Activated T-cell treated with anti-CD3 and anti-CD28 coated beads for 48 hours (primary cell): ENCODE data around the gene TAS2R60.
"Not testable (repeated sequence)": the region's sequence is repeated elsewhere in the genome, so short reads cannot be mapped to it uniquely, and the experiment has no call there.

Experiments used
- DNase-seq: peaks from one replicate; pipeline ENCODE4 v3.0.0-alpha.2; 2020; ENCODE audit warnings: low read depth

Gene TAS2R60

DNA sequence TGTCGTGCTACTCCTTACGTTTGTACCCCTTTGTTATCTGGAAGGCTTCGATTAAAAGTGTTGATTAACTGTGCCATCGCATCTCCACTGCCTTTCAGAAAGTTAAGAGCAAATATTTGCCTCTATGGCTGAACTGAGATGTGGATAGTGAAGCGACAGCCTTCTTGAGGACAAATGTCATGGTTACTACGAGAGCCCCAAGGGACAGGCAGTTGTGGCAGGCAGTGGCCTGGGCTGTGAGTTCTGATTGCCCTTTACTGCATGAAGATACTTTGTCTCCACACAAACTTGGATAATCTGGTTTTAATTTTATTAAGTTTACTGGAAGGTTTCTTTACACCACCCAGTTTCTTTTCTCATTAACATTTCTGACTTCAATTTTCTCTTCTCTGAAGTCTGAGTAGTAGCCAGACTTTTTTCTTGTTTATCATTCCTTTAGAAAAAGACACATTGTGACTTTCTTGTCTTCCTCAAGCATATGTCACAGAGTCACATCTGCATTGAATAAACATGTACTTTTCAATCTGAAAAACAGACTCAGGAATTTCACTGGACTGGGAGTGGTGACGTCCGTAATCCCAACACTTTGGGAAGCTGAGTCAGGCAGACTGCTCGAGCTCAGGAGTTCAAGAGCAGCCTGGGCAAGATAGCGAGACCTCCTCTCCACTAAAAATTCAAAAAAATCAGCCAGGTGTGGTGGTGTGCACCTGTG lies 36.0 kb downstream of the TAS2R60 start:
- no peak for DNase-seq

DNA sequence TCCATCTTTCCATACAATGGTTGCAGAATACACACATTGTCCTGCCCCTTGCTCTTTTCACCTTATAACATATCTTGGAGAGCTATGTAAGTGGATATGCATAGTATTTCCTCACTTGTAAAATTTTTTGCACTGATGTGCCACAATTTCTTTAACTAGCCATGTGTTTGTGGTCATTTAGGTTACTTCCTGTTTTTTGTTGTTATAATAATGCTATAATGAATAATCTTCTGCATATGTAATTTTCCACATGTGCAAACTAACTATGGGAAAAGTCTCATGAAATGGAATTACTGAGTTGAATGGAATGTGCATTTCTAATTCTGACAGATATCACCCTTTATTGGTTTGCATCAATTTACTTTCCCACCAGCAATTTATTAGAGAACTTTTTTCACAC lies 37.2 kb downstream of the TAS2R60 start:
- DNase-seq, result no peak

DNA sequence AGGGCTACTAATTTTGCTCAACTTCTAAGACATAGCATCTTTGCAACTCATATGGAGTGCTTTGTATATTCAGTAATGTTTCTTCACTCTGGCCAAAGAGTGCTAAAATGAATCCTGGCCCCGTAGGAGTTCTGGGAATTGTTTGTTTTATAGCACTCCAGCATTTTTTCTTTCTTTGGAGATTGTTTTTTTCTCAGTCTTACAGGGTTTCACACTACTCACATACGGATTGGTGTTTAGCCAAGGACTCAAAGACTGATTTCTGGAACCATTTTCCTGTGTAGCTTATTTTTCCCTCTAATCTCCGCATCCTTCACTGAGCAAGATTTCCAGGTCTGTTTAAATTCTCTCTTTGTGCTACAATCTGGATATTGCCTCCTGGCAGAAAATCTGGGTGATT lies 40.9 kb downstream of the TAS2R60 start:
- DNase-seq, result no peak

DNA sequence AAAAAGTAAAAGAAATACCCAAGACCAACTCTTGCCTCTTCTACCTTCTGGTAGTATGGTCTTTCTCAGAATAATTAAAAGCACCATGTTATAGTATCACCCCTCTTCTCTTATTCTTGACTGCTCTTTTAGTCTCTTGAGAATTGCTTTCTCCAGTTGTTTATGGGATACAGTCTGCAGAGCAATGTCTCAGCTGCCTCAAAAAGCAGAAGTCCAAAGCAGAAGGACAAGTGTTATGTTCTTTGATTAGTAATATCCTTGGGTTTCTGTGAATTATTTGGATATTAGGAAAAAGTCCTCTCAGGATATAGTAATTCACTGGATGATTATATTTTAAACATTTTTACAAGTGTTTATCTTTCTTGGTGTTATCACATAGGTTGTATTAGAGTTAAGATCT lies 41.8 kb downstream of the TAS2R60 start:
- DNase-seq, result no peak

DNA sequence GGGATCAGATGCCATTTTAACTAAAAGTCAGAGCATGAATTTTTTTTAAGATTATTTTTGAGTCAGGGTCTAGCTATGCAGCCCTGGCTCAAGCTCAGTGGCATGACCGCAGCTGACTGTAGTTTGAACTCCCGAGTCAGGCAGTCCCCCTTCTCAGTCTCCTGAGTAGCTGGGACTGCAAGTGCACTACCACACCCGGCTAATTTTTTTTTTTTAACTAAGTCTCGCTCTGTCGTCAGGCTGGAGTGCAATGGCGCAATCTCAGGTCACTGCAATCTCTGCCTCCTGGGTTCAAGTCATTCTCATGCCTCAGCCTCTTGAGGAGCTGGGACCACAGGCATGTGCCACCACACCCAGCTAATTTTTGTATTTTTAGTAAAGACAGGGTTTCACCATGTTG lies 42.2 kb downstream of the TAS2R60 start:
- DNase-seq, result no peak

DNA sequence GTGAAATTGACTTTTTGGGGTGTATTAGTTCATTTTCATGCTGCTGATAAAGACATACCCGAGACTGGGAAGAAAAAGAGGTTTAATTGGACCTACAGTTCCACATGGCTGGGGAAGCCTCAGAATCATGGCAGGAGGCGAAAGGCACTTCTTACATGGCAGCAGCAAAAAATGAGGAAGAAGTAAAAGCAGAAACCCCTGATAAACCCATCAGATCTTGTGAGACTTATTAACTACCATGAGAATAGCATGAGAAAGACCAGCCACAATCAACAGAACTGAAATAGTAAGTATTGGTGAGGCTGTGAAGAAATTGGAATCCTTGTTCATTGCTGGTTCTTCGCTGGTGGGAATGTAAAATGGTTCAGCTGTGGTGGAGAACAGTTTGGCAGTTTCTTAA lies 43.0 kb downstream of the TAS2R60 start:
- DNase-seq, result not testable (repeated sequence)

DNA sequence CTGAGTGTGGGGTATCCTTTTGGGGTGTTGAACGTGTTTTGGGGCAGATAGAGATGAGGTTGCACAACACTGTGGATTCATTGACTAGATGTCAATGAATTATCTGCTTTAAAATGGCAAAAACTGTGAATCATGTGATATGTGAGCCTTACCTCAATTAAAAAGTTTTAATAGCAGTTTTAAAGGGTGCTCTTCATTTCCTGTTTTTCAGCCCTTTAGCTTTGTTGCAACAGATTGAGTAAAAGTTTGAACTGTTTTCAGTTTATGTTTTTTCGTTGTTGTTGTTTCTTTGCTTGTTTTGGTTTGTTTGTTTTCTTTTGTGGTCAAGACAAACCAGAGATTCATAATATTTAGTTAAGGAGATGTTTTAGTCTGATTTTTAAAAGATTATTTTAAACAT lies 43.8 kb downstream of the TAS2R60 start:
- no peak for DNase-seq

DNA sequence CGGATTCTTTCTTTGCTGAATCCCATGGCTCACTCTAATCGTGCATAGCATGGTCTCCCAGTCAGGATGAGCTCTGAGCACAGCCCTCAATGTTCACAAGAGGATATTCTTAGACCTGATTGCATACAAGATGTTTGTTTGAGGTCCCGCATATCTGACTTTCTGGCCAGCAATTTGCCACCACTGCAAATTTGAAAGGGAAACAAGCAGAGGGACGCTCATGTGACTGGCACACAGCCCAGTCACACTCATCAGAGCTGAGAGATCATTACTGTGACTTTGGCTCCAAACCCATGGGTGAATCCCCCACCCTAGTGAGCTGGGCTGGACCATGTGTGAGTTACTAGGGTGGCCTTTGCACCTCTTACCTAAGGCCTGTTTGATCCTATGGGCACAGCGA lies 44.3 kb downstream of the TAS2R60 start:
- DNase-seq, result no peak

DNA sequence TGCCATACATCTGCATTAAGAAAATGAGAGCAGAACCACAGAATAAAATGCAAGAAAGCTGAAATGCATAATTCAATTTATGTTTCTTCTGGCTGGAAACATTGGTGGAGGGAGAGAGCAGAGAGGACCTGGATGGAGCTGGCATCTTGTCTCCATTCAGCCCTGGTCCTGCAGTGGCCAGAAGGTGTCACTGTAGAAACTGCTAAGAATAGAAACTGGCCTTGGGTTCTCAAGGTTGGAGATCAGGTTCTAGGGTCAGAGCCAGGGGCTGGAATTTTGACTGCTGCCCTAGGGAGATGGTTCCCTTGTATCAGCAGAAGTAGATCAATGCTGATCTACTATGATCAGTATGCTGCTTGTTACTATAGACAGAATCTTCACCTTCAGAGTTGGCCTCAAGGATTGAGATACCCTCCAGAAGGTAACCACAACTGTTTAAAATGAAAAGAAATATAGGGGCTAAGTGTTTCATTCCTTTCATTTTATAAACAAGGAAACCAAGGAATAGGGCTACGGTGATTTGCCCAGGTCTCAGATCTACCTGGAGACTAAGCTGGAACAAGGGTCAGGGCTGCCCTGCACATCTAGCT lies 47.6 kb downstream of the TAS2R60 start:
- DNase-seq, result no peak

DNA sequence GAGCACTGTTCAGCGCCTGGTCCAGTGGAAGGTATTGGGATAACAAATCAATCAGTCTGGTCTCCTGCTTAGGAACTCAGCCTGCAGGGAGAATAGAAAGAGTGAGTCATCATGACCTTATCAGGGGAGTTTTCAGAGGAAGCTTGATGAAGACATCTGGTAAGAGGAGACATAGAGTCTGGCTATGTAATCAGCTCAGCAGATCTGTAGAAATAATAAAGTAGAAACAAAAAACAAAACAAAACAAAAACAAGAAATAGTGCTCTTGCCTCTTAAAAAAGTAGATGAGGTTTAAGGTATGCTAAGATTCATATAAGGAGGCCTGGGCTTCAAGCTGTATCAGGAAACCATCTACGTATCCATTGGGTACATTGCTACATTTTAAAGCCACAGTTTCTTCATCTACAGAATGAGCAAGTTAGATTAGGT lies 48.8 kb downstream of the TAS2R60 start:
- DNase-seq, result no peak

DNA sequence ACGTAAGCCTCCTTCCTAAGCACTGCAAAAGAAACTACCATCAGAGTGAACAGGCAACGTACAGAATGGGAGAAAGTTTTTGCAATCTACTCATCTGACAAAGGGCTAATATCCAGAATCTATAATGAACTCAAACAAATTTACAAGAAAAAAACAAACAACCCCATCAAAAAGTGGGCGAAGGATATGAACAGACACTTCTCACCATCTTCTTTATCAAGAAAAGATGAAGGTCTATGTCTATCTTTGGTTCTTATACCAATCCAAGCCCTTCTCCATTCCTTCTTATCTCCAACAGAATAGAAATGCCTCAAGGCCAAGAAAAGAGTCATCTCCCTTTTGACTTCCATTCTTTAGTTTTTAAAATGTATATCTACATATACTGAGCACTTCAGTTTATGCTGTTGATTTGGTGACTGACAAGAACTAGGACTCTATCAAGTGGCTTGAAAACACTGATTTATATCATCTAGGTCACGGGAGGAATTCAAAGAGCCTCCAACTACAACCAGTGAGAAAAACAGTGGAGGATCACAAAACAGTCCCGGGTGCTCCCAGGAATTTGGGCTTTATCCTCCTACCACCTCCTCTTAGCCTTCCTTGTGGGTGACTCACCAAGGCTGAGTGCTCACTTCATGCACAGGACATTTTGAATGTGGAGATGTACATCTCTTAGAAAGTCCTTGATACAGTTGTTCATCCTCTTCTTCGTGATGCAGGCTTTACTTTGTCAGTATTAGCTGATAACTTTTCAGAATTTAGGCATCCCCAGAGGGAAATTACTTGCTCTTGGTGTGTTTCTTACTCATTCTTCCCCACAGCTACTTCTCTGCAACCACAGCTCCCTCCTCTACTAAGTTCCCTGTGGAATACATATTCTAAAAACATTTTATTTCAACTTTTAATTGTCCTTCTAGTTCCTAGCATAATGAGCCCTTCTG lies 49.8 kb downstream of the TAS2R60 start:
- DNase-seq, result no peak

DNA sequence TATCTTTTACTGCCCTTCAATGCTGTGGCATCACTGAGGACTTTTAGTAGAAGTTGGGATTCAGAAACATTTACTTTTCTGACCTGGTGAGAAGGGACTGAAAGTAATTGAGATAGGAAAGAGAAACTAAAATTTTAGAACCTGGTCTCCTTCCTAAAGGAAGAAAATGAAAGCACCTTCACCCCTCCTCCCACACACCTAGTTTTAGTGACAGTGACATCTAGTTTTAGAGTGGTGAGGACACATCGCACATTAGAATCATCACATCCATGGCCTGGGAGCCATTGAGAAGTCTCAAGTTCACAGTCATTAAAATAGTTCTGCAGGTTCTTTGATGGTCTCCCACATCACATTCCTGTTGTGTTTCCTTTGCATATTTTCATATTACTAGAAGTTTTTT lies 50.5 kb downstream of the TAS2R60 start:
- no peak for DNase-seq
